ENCODE measurements around the gene CDH8. TPM values are rescaled to one million over a fixed set of nuclear protein-coding genes. Genes with fewer than 3 reads are reported as not detected.

CDH8 gene
- total and polyA plus RNA-seq, 2 of the 4 experiments (the other 2 are of a cell fraction), result not detected

GRCh38 chr16:61929776-61930175 lies 106.5 kb downstream of the CDH8 start:
- Histone ChIP-seq H4K20me1 (ENCODE audit: insufficient read depth, low read length) (no peaks in the 10 kb centered on the region), H4K8ac (ENCODE audit: low read depth in 2 of 2, low read length in 2 of 2) (no peak overlapping the region), H3K4me2 (ENCODE audit: low read depth, low read length) (no peak overlapping the region), H2AK5ac (ENCODE audit: low read depth, low read length) (no peak overlapping the region), H3K56ac (ENCODE audit: extremely low read depth, insufficient read depth, low read length) (no peak overlapping the region), H3K9me3 (ENCODE audit: control insufficient read depth, insufficient read depth, low read length) (peaks cover 4% of the 10 kb centered on the region; the same call in 1 of the 2 replicates), H3K79me1 (ENCODE audit: low read depth in 1 of 2, low read length in 2 of 2) (no peaks in the 10 kb centered on the region), H3K4me3 (ENCODE audit: insufficient read depth, low read depth, low read length) (no peak overlapping the region), H3K36me3 (ENCODE audit: control insufficient read depth, insufficient read depth, low read length) (no peaks in the 10 kb centered on the region), H3K9ac (ENCODE audit: low read depth, low read length) (no peak overlapping the region), H2BK15ac (ENCODE audit: low read depth, low read length) (no peak overlapping the region), H3K18ac (ENCODE audit: low read depth, low read length) (no peak overlapping the region), H3K27me3 (ENCODE audit: control insufficient read depth, insufficient read depth, low read length) (no peaks in the 10 kb centered on the region), H3K4me1 (ENCODE audit: control insufficient read depth, insufficient read depth, low read length) (no peaks in the 10 kb centered on the region), H3K9me1 (ENCODE audit: insufficient read depth, low read length) (no peaks in the 10 kb centered on the region), H4K91ac (ENCODE audit: insufficient read depth, low read depth, low read length) (no peak overlapping the region), H3K23ac (ENCODE audit: low read depth, low read length) (no peak overlapping the region), H2BK120ac (ENCODE audit: low read depth, low read length) (no peak overlapping the region), H2AK9ac (replicated peaks; ENCODE audit: low read depth, low read length, poor library complexity) (no peak overlapping the region), H2BK5ac (ENCODE audit: low read depth, low read length, poor library complexity, severe bottlenecking) (no peak overlapping the region), H3K14ac (replicated peaks; ENCODE audit: low read depth, low read length) (no peak overlapping the region), H3K27ac (ENCODE audit: insufficient read depth, low read length) (no peak overlapping the region), H3K4ac (ENCODE audit: low read depth, low read length) (no peak overlapping the region), H2BK20ac (ENCODE audit: low read depth, low read length) (no peak overlapping the region), H4K5ac (ENCODE audit: low read depth, low read length) (no peak overlapping the region), H2AFZ (replicated peaks; ENCODE audit: low read length, poor library complexity) (no peak overlapping the region)
- no peak for TF ChIP-seq CHD1 (IDR thresholded peaks at IDR 0.05; ENCODE audit: low read depth, low read length)
- TF ChIP-seq MXI1 (IDR thresholded peaks at IDR 0.05; ENCODE audit: borderline replicate concordance, low read depth, low read length), result no peak
- no TSS peak for BruUV-seq (replicated peaks)
- POLR2A ChIA-PET (ENCODE audit: unreplicated experiment), result no interaction called here
- intact Hi-C loops (cut with micrococcal nuclease), result no loop called here
- dilution Hi-C loops (cut with HindIII; ENCODE audit: low sequenced_read_pairs, unreplicated experiment), result no loop called here
- no peak for ATAC-seq (ENCODE audit: low read depth)
- DNase-seq, result no peak
- CTCF ChIA-PET, result no interaction called here
- WGBS, 2 experiments (ENCODE audit: extremely low coverage in 2 of 2, insufficient read length in 1 of 2), result no CpG with 5 or more reads among the region's 1 CpG
- in situ Hi-C loops (cut with MboI; ENCODE audit: low sequenced_read_pairs), result no loop called here
